ENCODE results near the gene TACC2.

Gene TACC2

GRCh38 chr10:122165484-122166276 lies 176.7 kb downstream of the TACC2 start (continued):
- TF ChIP-seq CREB5 (CRISPR knock-in tag; IDR thresholded peaks at IDR 0.05; ENCODE audit: low read depth) (no peak), ZNF565 (CRISPR knock-in tag; conservative IDR thresholded peaks at IDR 0.05; ENCODE audit: low read depth) (no peak), ZC3H10 (CRISPR knock-in tag; IDR thresholded peaks at IDR 0.05) (no peak)

GRCh38 chr10:122168101-122168500 lies 179.1 kb downstream of the TACC2 start:
- TF ChIP-seq TCF4 (CRISPR knock-in tag; IDR thresholded peaks at IDR 0.05; ENCODE audit: borderline replicate concordance) (no peak), CREB5 (CRISPR knock-in tag; IDR thresholded peaks at IDR 0.05; ENCODE audit: low read depth) (no peak), ARNTL (CRISPR knock-in tag; IDR thresholded peaks at IDR 0.05; ENCODE audit: borderline replicate concordance, low read depth) (no peak), POU6F1 (CRISPR knock-in tag; IDR thresholded peaks at IDR 0.05; ENCODE audit: borderline replicate concordance, low read depth) (no peak), ESRRG (CRISPR knock-in tag; IDR thresholded peaks at IDR 0.05) (no peak), ZNF70 (CRISPR knock-in tag; IDR thresholded peaks at IDR 0.05) (no peak), PATZ1 (CRISPR knock-in tag; IDR thresholded peaks at IDR 0.05; ENCODE audit: borderline replicate concordance) (no peak), ZNF8 (CRISPR knock-in tag; IDR thresholded peaks at IDR 0.05) (no peak), CSDC2 (CRISPR knock-in tag; IDR thresholded peaks at IDR 0.05) (no peak), ZFP30 (CRISPR knock-in tag; IDR thresholded peaks at IDR 0.05) (no peak), ZFP3 (CRISPR knock-in tag; IDR thresholded peaks at IDR 0.05) (no peak), PPARA (CRISPR knock-in tag; IDR thresholded peaks at IDR 0.05; ENCODE audit: borderline replicate concordance) (no peak)

GRCh38 chr10:122168598-122169394 lies 179.8 kb downstream of the TACC2 start:
- ATAC-seq = no peak
- no peak for TF ChIP-seq PPARA (CRISPR knock-in tag; IDR thresholded peaks at IDR 0.05; ENCODE audit: borderline replicate concordance)

More at GRCh38 chr10:122168101-122168500, 179.1 kb downstream of the TACC2 start:
- no peak for ATAC-seq

- no peak for ATAC-seq
- TF ChIP-seq PPARA (CRISPR knock-in tag; IDR thresholded peaks at IDR 0.05; ENCODE audit: borderline replicate concordance) = no peak
- no peak for TF ChIP-seq CSRNP3 (CRISPR knock-in tag; IDR thresholded peaks at IDR 0.05)
- TF ChIP-seq SNAI2 (CRISPR knock-in tag; IDR thresholded peaks at IDR 0.05) = no peak
- TF ChIP-seq ISL1 (CRISPR knock-in tag; IDR thresholded peaks at IDR 0.05) = no peak
- TF ChIP-seq CREB5 (CRISPR knock-in tag; IDR thresholded peaks at IDR 0.05; ENCODE audit: low read depth) = no peak
- no peak for TF ChIP-seq TOX (CRISPR knock-in tag; IDR thresholded peaks at IDR 0.05; ENCODE audit: borderline replicate concordance)
- TF ChIP-seq CSDC2 (CRISPR knock-in tag; IDR thresholded peaks at IDR 0.05) = no peak
These were observed 181.8 kb downstream of the TACC2 start for GRCh38 chr10:122170802-122171201.

Measured in SK-N-SH treated with all-trans-retinoic acid at 6 μM for 48 hours (cell line).